ENCODE results near the gene DBP. TPM values are rescaled to one million over a fixed set of nuclear protein-coding genes. Genes with fewer than 3 reads are reported as not detected.
A peak's percentile ranks its signal among the peaks of the same experiment; 100 is the strongest.

Gene DBP
- total RNA-seq, 3 donors from 2014 or later = 6.7 to 12.3 (median 11.2) TPM

GRCh38 chr19:48630296-48631063 lies 6.7 kb downstream of the DBP start:
- Mint-ChIP-seq H3K4me1 (ENCODE audit: low read depth) (peaks cover 35% of the 10 kb centered on the region), H3K4me3 (no peak overlapping the region), H3K36me3 (ENCODE audit: insufficient read depth) (peaks cover 10% of the 10 kb centered on the region), H3K27me3 (ENCODE audit: low read depth) (no peaks in the 10 kb centered on the region), H3K9me3 (no peaks in the 10 kb centered on the region)
- ATAC-seq (no peak), DNase-seq (no peak)

GRCh38 chr19:48629599-48630295 lies 7.4 kb downstream of the DBP start:
- no peak overlapping the region for H3K4me3 Mint-ChIP-seq
- ATAC-seq (no peak), DNase-seq (no peak)
- peaks cover 35% of the 10 kb centered on the region for H3K4me1 Mint-ChIP-seq (ENCODE audit: low read depth)
- H3K9me3 Mint-ChIP-seq = no peaks in the 10 kb centered on the region
- H3K27me3 Mint-ChIP-seq (ENCODE audit: low read depth) = no peaks in the 10 kb centered on the region
- peaks cover 10% of the 10 kb centered on the region for H3K36me3 Mint-ChIP-seq (ENCODE audit: insufficient read depth)

GRCh38 chr19:48629297-48629598 lies 7.9 kb downstream of the DBP start:
- no peaks in the 10 kb centered on the region for H3K9me3 Mint-ChIP-seq
- H3K36me3 Mint-ChIP-seq (ENCODE audit: insufficient read depth) = peaks cover 10% of the 10 kb centered on the region
- peaks cover 31% of the 10 kb centered on the region for H3K4me1 Mint-ChIP-seq (ENCODE audit: low read depth)
- no peak for DNase-seq
- no peak for ATAC-seq
- no peak overlapping the region for H3K4me3 Mint-ChIP-seq
- H3K27me3 Mint-ChIP-seq (ENCODE audit: low read depth) = no peaks in the 10 kb centered on the region

GRCh38 chr19:48628486-48629296 lies 8.5 kb downstream of the DBP start:
- DNase-seq (no peak), ATAC-seq (no peak)
- Mint-ChIP-seq H3K4me3 (no peak overlapping the region), H3K4me1 (ENCODE audit: low read depth) (peaks cover 31% of the 10 kb centered on the region), H3K36me3 (ENCODE audit: insufficient read depth) (peaks cover 12% of the 10 kb centered on the region), H3K9me3 (no peaks in the 10 kb centered on the region), H3K27me3 (ENCODE audit: low read depth) (no peaks in the 10 kb centered on the region)

- no peak for DNase-seq
- Mint-ChIP-seq H3K27me3 (ENCODE audit: low read depth) (no peaks in the 10 kb centered on the region), H3K4me1 (ENCODE audit: low read depth) (peaks cover 31% of the 10 kb centered on the region), H3K9me3 (no peaks in the 10 kb centered on the region), H3K36me3 (ENCODE audit: insufficient read depth) (peaks cover 13% of the 10 kb centered on the region), H3K4me3 (no peak overlapping the region)
- ATAC-seq = no peak
Measured at GRCh38 chr19:48627865-48628314, 9.3 kb downstream of the DBP start.

GRCh38 chr19:48627201-48627864 lies 9.8 kb downstream of the DBP start:
- peaks cover 28% of the 10 kb centered on the region for H3K4me1 Mint-ChIP-seq (ENCODE audit: low read depth)
- H3K9me3 Mint-ChIP-seq = no peaks in the 10 kb centered on the region
- peaks cover 10% of the 10 kb centered on the region for H3K36me3 Mint-ChIP-seq (ENCODE audit: insufficient read depth)
- H3K27me3 Mint-ChIP-seq (ENCODE audit: low read depth) = no peaks in the 10 kb centered on the region
- no peak overlapping the region for H3K4me3 Mint-ChIP-seq
- ATAC-seq = peak; percentile 15 to 22
- no peak for DNase-seq

- no peak overlapping the region for H3K4me3 Mint-ChIP-seq
- no peaks in the 10 kb centered on the region for H3K9me3 Mint-ChIP-seq
- peaks cover 12% of the 10 kb centered on the region for H3K36me3 Mint-ChIP-seq (ENCODE audit: insufficient read depth)
- no peaks in the 10 kb centered on the region for H3K27me3 Mint-ChIP-seq (ENCODE audit: low read depth)
- peaks cover 29% of the 10 kb centered on the region for H3K4me1 Mint-ChIP-seq (ENCODE audit: low read depth)
- ATAC-seq = no peak
- no peak for DNase-seq
Measured at GRCh38 chr19:48625891-48626327, 11.3 kb downstream of the DBP start.

- Mint-ChIP-seq H3K27me3 (ENCODE audit: low read depth) (no peaks in the 10 kb centered on the region), H3K9me3 (no peaks in the 10 kb centered on the region), H3K36me3 (ENCODE audit: insufficient read depth) (peaks cover 10% of the 10 kb centered on the region), H3K4me3 (peak overlapping the region; percentile 17), H3K4me1 (ENCODE audit: low read depth) (peaks cover 32% of the 10 kb centered on the region)
- DNase-seq = no peak
- no peak for ATAC-seq
Measured at GRCh38 chr19:48624791-48625723, 12.1 kb downstream of the DBP start.

GRCh38 chr19:48624067-48624594 lies 13.0 kb downstream of the DBP start:
- DNase-seq (peak; percentile 95), ATAC-seq (peak; percentile 81 to 82)
- no peaks in the 10 kb centered on the region for H3K27me3 Mint-ChIP-seq (ENCODE audit: low read depth)
- H3K4me1 Mint-ChIP-seq (ENCODE audit: low read depth) = peaks cover 39% of the 10 kb centered on the region
- peaks cover 10% of the 10 kb centered on the region for H3K36me3 Mint-ChIP-seq (ENCODE audit: insufficient read depth)
- H3K4me3 Mint-ChIP-seq = peak overlapping the region; percentile 81
- no peaks in the 10 kb centered on the region for H3K9me3 Mint-ChIP-seq

GRCh38 chr19:48623556-48624066 lies 13.6 kb downstream of the DBP start:
- no peak for DNase-seq
- no peak for ATAC-seq
- Mint-ChIP-seq H3K9me3 (no peaks in the 10 kb centered on the region), H3K4me3 (peak overlapping the region; percentile 81), H3K27me3 (ENCODE audit: low read depth) (no peaks in the 10 kb centered on the region), H3K36me3 (ENCODE audit: insufficient read depth) (peaks cover 12% of the 10 kb centered on the region), H3K4me1 (ENCODE audit: low read depth) (peaks cover 38% of the 10 kb centered on the region)

GRCh38 chr19:48619692-48620585 lies 17.2 kb downstream of the DBP start:
- H3K9me3 Mint-ChIP-seq = no peaks in the 10 kb centered on the region

More at GRCh38 chr19:48619692-48620585, 17.2 kb downstream of the DBP start:
- peaks cover 43% of the 10 kb centered on the region for H3K36me3 Mint-ChIP-seq (ENCODE audit: insufficient read depth)
- DNase-seq (no peak), ATAC-seq (no peak)
- H3K4me3 Mint-ChIP-seq = peak overlapping the region; percentile 97
- H3K4me1 Mint-ChIP-seq (ENCODE audit: low read depth) = peaks cover 43% of the 10 kb centered on the region
- no peaks in the 10 kb centered on the region for H3K27me3 Mint-ChIP-seq (ENCODE audit: low read depth)
